BJ (cell line): ENCODE measurements around the gene KREMEN1. TPM values are rescaled to one million over a fixed set of nuclear protein-coding genes. Genes with fewer than 3 reads are reported as not detected.
"Not testable (repeated sequence)": the region's sequence is repeated elsewhere in the genome, so short reads cannot be mapped to it uniquely, and the experiment has no call there.

ENCODE experiments used
- CTCF ChIA-PET: fragments of 350-600 bp; formaldehyde crosslinking; extraction: SDS; loops from one replicate; lab custom pipeline; 2021; ENCODE audit warnings: antibody characterized with exemption, inconsistent platforms; lab: Yijun Ruan, JAX
- POLR2A ChIA-PET: fragments of 300-600 bp; sonication (Branson Sonifier 250); formaldehyde crosslinking; extraction: SDS; loops from one replicate; lab custom pipeline; 2021; ENCODE audit warnings: antibody characterized with exemption; lab: Charles Lee
- DNase-seq: peaks from one replicate; pipeline ENCODE4 v3.0.0-alpha.2; 2011; ENCODE audit warnings: low read depth
- H3K27me3 ChIP-seq: 2 replicates; pipeline ENCODE4 v1.6.0; 2011; ENCODE audit warnings: low read length; ENCODE audit not compliant: control insufficient read depth, insufficient read depth
- H3K36me3 ChIP-seq: 2 replicates; pipeline ENCODE4 v1.5.1; 2011; ENCODE audit warnings: low read length; ENCODE audit not compliant: control insufficient read depth, insufficient read depth
- H3K4me3 ChIP-seq: 2 replicates; pipeline ENCODE4 v1.5.1; 2011; ENCODE audit warnings: low read depth, mild to moderate bottlenecking, control low read depth, low read length
- polyA plus RNA-seq: library from polyadenylated mRNA; depleted of rRNA; stranded (reverse); fragments of >200 nt; gene quantifications from 2 replicates; pipeline ENCODE4 v1.2.3, GENCODE V29; 2011
- TF ChIP-seq, protein P1 (sequence below): IDR thresholded peaks from 2 replicates; pipeline ENCODE4 v1.5.1; 2011; ENCODE audit warnings: low read depth, mild to moderate bottlenecking, control low read depth, inconsistent platforms, low read length, moderate library complexity; ENCODE audit not compliant: insufficient read depth

Gene KREMEN1
- polyA plus RNA-seq, 1 experiment, result 2.1 TPM

DNA sequence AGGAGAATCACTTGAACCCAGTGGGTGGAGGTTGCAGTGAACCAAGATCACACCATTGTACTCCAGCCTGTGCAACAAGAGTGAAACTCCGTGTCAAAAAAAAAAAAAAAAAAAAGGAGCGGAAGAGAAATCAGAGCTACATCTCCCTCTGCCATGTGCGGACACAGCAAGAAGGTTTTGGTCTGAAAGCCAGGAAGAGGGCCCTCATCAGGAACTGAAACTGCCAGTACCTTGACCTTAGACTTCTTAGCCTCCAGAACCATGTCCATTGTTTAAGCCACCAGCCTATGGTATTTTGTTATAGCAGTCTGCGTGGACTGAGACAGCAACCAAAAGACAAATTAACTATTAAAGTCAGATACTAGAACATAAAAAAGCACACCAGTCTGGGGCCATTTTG lies 41.6 kb downstream of the KREMEN1 start:
- TF ChIP-seq, protein P1, sequence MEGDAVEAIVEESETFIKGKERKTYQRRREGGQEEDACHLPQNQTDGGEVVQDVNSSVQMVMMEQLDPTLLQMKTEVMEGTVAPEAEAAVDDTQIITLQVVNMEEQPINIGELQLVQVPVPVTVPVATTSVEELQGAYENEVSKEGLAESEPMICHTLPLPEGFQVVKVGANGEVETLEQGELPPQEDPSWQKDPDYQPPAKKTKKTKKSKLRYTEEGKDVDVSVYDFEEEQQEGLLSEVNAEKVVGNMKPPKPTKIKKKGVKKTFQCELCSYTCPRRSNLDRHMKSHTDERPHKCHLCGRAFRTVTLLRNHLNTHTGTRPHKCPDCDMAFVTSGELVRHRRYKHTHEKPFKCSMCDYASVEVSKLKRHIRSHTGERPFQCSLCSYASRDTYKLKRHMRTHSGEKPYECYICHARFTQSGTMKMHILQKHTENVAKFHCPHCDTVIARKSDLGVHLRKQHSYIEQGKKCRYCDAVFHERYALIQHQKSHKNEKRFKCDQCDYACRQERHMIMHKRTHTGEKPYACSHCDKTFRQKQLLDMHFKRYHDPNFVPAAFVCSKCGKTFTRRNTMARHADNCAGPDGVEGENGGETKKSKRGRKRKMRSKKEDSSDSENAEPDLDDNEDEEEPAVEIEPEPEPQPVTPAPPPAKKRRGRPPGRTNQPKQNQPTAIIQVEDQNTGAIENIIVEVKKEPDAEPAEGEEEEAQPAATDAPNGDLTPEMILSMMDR, result no peak
- no peak for DNase-seq
- POLR2A ChIA-PET, result no interaction called here
- no peak overlapping the region for H3K4me3 ChIP-seq
- CTCF ChIA-PET, result no interaction called here
- H3K27me3 ChIP-seq, result peaks cover 2% of the 10 kb centered on the region; the same call in 1 of the 2 replicates
- no peaks in the 10 kb centered on the region for H3K36me3 ChIP-seq

DNA sequence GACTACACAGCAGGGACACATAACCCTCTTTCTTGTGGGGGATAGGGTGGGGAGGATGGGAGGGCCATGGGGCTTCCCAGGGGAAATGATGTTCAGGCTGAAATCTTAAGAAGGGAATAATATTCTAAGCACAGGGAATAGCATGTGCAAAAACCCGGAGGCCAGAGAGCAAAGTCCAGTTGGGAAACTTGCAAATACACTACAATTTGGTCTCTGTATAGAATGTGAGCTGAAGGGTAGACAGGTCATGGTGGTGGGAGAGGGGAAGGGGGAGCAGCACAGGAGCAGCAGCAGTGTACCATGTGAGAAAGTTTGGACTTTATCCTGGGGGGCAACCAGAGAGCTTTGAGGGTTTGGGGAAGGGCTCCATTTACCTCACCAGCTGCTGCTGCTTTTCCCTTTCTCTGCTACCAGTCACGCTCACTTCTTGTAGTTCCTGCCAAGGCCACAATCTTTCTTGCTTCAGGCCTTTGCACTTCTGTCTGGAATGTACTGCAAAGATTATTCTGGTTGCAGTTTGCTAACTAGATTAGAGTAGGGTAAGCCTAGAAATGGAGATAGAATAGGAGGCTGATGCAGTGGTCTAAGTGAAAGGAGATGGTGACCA lies 43.0 kb downstream of the KREMEN1 start:
- POLR2A ChIA-PET, result no interaction called here
- TF ChIP-seq, protein P1, result 0 out of 2 replicates have a peak, but pooled peaks have one; percentile 4
- peaks cover 2% of the 10 kb centered on the region; the same call in 1 of the 2 replicates for H3K27me3 ChIP-seq
- CTCF ChIA-PET, result interaction anchor here (0.7 to 1.2 kb wide), 3 partner anchors 9 to 75 kb away, joined by 3 read pairs; no protein-coding TSS in a partner anchor
- no peak overlapping the region for H3K4me3 ChIP-seq
- no peak for DNase-seq
- H3K36me3 ChIP-seq, result no peaks in the 10 kb centered on the region

DNA sequence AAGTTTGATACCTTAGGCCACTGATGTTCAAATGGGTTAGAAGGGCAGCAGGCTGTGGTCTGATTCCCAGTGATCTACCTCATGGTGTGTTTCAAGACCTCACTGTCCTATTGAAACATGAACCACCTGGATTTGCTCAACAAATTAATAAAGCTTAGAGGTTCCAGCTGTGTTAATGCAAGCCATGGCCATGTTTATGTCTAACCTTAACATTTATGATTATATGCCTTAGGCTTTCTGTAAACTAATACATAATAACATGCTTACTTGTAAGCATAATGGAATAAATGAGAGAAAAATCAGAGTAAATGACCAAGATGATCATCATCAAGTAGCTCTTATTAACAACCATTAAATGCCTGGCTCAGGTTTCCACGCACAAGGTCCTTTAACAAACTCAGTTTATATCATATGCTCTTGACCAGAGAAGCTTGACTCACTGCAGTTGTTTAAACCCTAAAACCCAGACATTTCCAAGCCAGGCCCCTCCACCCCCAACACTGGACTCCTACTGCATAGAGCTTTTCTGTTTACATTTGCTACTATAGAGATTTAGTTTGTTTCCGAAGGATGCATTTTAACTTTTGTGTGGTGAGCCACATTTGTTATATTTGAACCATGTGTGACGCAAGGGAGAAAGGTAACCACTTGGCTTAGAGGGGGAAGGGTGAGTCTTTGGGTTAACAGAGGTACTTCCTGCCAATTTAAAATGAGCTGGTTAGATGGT lies 43.7 kb downstream of the KREMEN1 start:
- POLR2A ChIA-PET, result no interaction called here
- CTCF ChIA-PET, result interaction anchor here (0.7 to 1.4 kb wide), 5 partner anchors 10 to 76 kb away, joined by 3 to 4 read pairs (median 3); no protein-coding TSS in a partner anchor
- Histone ChIP-seq H3K4me3 (no peak overlapping the region), H3K27me3 (peaks cover 2% of the 10 kb centered on the region; the same call in 1 of the 2 replicates), H3K36me3 (no peaks in the 10 kb centered on the region)
- no peak for DNase-seq
- TF ChIP-seq, protein P1, result no peak

DNA sequence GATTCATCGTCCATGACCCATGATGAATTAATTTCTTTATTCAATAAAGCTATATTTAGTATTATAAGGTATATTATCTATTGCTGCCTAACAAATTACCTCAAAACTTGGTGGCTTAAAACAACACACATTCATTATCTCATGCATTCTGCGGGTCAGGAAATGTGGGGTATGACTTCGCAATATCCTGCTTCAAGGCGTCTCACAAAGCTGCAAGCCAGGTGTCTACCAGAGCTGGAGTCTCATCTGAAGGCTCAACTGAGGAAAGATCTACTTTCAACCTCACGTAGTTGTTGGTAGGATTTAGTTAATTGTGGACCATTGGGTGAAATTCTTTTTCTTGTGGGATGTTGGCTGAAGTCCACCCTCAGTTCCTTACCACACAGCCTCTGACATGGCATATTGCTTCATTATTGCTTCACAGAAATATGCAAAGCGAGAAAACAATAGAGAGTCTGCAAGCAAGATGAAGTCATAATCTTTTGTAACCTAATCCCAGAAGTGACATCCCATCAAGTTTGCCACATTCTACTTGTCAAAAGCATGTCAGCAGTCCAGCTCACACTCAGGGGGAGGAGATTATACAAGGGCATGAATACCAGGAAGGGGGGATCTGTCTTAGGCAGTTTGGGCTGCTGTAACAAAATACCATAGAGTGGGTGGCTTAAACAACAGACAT lies 45.1 kb downstream of the KREMEN1 start:
- Histone ChIP-seq H3K27me3 (peaks cover 2% of the 10 kb centered on the region; the same call in 1 of the 2 replicates), H3K36me3 (no peaks in the 10 kb centered on the region), H3K4me3 (no peak overlapping the region)
- ChIA-PET POLR2A (no interaction called here), CTCF (interaction anchor here (1.4 kb wide), 1 partner anchor 11 kb away, joined by 3 read pairs; no protein-coding TSS in a partner anchor)
- no peak for DNase-seq
- TF ChIP-seq, protein P1, result no peak

DNA sequence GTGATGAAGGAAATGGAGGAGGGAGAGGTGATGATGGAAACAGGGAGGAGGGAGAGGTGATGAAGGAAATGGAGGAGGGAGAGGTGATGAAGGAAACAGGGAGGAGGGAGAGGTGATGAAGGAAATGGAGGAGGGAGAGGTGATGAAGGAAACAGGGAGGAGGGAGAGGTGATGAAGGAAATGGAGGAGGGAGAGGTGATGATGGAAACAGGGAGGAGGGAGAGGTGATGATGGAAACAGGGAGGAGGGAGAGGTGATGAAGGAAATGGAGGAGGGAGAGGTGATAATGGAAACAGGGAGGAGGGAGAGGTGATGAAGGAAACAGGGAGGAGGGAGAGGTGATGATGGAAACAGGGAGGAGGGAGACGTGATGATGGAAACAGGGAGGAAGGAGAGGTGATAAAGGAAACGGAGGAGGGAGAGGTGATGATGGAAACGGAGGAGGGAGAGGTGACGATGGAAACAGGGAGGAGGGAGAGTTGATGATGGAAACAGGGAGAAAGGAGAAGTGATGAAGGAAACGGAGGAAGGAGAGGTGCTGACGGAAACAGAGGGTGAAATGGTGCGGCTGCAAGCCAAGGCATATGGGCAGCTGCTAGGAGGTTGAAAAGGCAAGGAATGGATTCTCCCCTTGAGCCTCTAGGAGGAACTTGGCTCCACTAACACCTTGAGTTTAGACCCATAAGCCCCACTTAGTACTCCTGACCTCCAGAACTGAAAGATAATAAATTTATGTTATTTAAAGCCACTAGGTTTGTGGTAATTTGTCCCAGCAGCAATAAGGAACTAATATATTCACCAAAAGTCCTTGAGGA lies 47.5 kb downstream of the KREMEN1 start:
- H3K36me3 ChIP-seq, POLR2A ChIA-PET, H3K4me3 ChIP-seq, CTCF ChIA-PET, H3K27me3 ChIP-seq, DNase-seq: not testable (repeated sequence)
